Activated T-helper 1 cell treated with anti-CD3 and anti-CD28 coated beads, Interleukin-2, amount 50 U/mL, for 16 hours (primary cell): ENCODE data around the gene PIAS4.

Source experiments
- DNase-seq, 2 donors: peaks; one replicate each; pipeline ENCODE4 v3.0.0-alpha.2; 2020; ENCODE audit warnings: low read depth in 1 of 2, low spot score in 1 of 2

PIAS4 gene

DNA sequence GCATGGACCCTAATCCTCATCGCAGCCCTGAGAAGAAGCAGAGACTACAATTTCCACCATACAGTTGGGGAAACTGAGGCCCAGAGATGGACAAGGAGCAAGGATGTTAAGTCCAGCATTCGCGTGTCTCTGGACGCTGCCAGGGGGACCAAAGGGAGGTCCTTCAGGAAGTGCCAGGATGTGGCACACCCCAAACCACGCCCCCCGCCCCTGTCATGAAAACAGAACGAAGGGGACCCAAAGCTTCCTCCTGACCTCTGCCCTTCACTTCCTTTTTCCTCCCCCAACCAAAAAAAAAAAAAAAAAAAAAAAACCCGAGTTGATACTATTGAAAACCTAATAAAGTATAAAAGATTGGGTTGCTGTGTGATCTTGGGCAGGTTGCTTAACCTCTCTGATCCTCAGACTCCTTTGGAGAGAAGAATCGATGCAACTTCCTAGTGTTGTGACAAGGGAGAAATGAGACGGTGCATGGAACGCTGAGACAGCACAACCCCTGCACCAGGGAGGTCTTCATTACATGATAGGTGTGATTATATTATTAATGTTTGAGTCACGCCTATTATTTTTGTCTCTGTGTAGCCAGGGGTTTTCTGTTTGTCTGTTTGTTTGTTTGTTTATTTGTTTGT is 61.9 kb downstream of the PIAS4 start:
- DNase-seq, result no peak

- DNase-seq, result no peak
Measured at GRCh38 chr19:4071610-4072009, 64.1 kb downstream of the PIAS4 start.

GRCh38 chr19:4075373-4075772 is 67.8 kb downstream of the PIAS4 start:
- no peak for DNase-seq

GRCh38 chr19:4077007-4077374 is 69.5 kb downstream of the PIAS4 start:
- no peak for DNase-seq

- DNase-seq, result no peak
Measured at GRCh38 chr19:4077800-4078684, 70.5 kb downstream of the PIAS4 start.

GRCh38 chr19:4080473-4080872 is 72.9 kb downstream of the PIAS4 start:
- no peak for DNase-seq

GRCh38 chr19:4081441-4082129 is 74.0 kb downstream of the PIAS4 start:
- no peak for DNase-seq

DNA sequence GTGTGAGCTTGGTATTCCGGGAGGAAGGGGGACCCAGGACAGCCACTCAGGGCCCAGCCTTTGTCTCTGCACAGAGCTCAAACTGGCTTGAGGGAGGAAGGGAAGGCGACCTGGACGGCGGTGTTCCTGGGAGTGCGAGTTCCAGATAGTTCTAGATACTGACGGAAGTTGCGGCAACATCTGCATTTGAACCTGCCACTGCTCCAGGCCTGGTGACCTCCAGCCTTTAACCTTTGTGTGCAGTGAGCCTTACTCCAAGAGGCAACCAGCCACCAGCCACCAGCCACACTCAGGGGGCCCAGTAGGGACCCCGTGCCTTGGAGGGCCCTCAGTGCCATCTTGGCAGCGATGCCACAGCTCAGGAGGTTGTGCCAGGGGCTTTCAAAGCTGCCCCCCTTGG is 74.6 kb downstream of the PIAS4 start:
- DNase-seq, result no peak

- no peak for DNase-seq
Measured at GRCh38 chr19:4083677-4084546, 76.4 kb downstream of the PIAS4 start.

DNA sequence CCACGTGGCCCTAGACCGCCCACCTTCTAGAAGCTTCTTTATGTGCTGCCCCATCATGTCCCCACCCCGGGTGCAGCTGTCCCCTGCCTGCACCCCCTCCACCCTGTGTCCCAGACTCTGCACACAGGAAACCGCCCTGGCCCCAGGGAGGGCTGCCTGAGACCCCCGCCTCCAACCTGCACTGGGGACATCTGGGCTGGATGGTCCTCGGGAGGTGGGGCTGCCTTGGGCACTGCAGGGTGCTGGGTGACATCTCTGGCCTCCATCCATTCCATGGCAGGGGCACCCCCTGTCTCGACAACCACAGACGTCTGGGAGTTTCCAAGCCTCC is 77.0 kb downstream of the PIAS4 start:
- DNase-seq, result no peak

- DNase-seq, result no peak
Measured at GRCh38 chr19:4086411-4086867, 78.9 kb downstream of the PIAS4 start.

DNA sequence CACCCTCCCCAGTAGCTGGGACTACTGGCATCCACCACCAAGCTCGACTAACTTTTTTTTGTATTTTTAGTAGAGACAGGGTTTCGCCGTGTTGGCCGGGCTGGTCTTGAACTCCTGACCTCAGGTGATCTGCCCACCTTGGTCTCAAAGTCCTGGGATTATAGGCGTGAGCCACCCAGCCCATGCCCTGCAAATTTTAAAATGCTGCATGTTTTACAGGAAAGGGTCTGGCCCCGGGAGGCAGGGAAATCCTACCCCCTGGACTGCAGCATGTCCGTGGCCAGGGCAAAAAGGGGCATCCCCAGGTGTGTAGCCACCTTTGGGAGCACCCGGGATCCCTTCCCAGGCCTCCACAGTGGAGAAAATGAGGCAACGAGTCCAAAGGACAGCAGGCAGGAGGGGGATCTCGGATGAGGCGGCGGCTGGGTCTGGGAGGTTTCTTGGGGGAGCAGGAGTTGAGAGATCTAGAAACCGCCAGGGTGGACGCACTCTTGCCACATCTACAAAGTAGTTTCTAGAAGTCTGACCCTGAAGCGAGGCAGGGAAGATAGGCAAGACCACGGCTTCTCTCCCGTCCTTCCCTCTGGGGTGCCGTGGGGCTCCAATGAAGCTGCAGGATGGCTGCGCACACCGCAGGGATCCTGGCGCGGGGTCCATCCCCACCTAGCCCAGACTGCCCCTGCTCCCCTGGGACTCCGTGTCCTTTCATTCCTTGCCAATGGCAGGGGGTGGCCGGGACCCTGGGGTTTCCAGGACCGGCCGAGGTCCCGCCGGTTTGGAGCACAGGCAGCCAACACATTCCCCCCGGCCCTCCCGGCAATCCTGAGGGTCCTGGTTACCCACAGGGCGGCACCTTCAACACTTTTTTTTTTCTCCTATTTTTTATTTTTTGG is 80.5 kb downstream of the PIAS4 start:
- no peak for DNase-seq

DNA sequence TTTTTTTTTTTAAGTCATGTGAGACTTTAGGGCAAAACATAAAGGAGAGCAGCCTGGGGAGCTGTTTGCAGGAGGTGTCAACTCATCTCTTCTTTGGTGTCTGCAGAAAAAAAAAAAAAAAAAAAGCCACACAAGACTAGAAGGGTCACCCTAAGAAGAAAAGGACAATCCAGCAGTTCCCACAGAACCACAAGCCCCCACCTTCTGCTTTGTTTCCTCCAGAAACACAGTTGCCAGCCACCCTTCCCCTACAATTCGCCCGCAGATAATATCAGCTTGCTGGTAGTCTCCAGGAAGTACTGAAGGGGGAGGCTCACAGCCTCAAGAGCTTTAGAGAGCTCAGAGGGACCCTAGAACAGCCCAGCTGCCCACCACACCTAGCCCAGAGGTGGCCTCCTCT is 81.4 kb downstream of the PIAS4 start:
- DNase-seq, result no peak
